ENCODE data around the gene NT5DC1.

DNA sequence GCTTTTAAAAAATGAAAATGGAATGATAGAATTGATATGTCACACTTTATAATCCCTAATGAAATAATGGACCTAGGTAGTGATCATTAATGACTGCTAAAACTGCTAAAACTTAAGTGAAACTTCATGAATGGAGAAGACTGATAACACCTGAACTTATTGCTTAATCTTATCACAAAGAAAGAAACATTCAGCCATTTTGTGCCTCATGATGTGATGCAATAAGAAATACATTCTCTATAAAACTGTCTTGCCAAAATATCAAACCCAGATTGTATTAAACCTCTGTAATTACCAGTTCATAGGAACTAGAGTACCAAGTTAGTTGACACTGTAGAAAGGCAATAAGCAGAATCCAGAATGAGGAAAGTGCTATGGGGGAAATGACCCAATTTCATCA lies 79.7 kb downstream of the NT5DC1 start:
- TF ChIP-seq ZFX (IDR thresholded peaks at IDR 0.05) = no peak
- TF ChIP-seq, protein P1, sequence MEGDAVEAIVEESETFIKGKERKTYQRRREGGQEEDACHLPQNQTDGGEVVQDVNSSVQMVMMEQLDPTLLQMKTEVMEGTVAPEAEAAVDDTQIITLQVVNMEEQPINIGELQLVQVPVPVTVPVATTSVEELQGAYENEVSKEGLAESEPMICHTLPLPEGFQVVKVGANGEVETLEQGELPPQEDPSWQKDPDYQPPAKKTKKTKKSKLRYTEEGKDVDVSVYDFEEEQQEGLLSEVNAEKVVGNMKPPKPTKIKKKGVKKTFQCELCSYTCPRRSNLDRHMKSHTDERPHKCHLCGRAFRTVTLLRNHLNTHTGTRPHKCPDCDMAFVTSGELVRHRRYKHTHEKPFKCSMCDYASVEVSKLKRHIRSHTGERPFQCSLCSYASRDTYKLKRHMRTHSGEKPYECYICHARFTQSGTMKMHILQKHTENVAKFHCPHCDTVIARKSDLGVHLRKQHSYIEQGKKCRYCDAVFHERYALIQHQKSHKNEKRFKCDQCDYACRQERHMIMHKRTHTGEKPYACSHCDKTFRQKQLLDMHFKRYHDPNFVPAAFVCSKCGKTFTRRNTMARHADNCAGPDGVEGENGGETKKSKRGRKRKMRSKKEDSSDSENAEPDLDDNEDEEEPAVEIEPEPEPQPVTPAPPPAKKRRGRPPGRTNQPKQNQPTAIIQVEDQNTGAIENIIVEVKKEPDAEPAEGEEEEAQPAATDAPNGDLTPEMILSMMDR (conservative IDR thresholded peaks at IDR 0.05) = no peak
